ENCODE results near the gene UTP15.

GRCh38 chr5:73592551-73592950 lies 27.0 kb downstream of the UTP15 start:
- no peak for TF ChIP-seq CTCF (conservative IDR thresholded peaks at IDR 0.05; ENCODE audit: low read length)
- no peak for TF ChIP-seq EZH2phosphoT487 (IDR thresholded peaks at IDR 0.05; ENCODE audit: borderline replicate concordance)

Measured in Loucy (cell line).